ENCODE data around the gene MTARC2. TPM values are rescaled to one million over a fixed set of nuclear protein-coding genes. Genes with fewer than 3 reads are reported as not detected.
A peak's percentile ranks its signal among the peaks of the same experiment; 100 is the strongest.
"Not testable (repeated sequence)": the region's sequence is repeated elsewhere in the genome, so short reads cannot be mapped to it uniquely, and the experiment has no call there.

MTARC2 gene
- polyA plus RNA-seq, 2 of the 4 experiments (the other 2 are of a cell fraction): 13.5 to 18.4 TPM

DNA sequence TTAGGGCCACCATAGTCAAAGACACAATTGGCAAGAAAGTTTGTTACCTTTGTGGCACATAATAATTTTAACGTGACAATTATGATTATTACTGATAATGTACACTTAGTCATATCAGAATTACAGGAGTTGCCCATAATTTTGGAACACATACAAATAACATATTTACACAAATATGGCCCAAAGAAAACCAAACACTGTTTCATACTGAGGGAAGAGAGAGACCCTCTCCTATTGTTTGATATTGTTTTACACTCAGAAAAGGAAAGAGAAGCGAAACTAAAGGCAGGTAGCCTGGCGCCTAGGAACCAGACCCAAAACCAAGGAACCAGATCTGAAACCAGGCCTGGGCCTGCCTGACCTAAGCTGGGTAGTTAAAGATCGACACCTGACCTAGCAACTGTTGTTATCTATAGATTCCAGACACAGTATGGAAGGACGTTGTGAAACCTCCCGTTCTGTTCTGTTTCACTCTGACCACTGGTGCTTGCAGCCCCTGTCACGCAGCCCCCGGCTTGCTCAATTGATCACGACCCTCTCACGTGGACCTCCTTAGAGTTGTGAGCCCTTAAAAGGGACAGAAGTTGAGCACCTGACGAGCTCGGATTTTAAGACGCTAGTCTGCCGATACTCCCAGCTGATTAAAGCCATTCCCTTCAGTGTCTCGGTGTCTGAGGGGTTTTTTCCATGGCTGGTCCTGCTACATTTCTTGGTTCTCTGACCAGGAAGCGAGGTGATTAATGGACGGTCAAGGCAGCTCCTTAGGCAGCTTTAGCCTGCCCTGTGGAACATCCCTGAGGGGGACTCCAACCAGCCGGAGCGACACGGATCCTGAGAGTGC lies 30.1 kb upstream of the MTARC2 start:
- no peak for DNase-seq (ENCODE audit: low read depth in 1 of 2, low spot score in 1 of 2)
- Histone ChIP-seq H3K4me3 (no peak overlapping the region), H3K4me2 (no peak overlapping the region), H3K9me3 (no peaks in the 10 kb centered on the region), H3K4me1 (no peaks in the 10 kb centered on the region), H3K27ac (no peak overlapping the region)
- 68% methylated on average over 19 of the region's 20 CpGs for WGBS (ENCODE audit: missing lambda C conversion rate)
- TF ChIP-seq, protein P1, sequence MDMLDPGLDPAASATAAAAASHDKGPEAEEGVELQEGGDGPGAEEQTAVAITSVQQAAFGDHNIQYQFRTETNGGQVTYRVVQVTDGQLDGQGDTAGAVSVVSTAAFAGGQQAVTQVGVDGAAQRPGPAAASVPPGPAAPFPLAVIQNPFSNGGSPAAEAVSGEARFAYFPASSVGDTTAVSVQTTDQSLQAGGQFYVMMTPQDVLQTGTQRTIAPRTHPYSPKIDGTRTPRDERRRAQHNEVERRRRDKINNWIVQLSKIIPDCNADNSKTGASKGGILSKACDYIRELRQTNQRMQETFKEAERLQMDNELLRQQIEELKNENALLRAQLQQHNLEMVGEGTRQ (IDR thresholded peaks at IDR 0.05): no peak
- TF ChIP-seq JUNB (IDR thresholded peaks at IDR 0.05): no peak
- TF ChIP-seq HOXB5 (CRISPR knock-in tag; IDR thresholded peaks at IDR 0.05): no peak
- TF ChIP-seq EHF (CRISPR knock-in tag; IDR thresholded peaks at IDR 0.05): no peak
- TF ChIP-seq HOXA7 (CRISPR knock-in tag; IDR thresholded peaks at IDR 0.05): no peak
- ChIA-PET CTCF (interaction anchor here (0.7 kb wide), 1 partner anchor 33 kb away, joined by 3 read pairs; no protein-coding TSS in a partner anchor), POLR2A (no interaction called here)
- FAIRE-seq: no peak
- no peak for ATAC-seq

DNA sequence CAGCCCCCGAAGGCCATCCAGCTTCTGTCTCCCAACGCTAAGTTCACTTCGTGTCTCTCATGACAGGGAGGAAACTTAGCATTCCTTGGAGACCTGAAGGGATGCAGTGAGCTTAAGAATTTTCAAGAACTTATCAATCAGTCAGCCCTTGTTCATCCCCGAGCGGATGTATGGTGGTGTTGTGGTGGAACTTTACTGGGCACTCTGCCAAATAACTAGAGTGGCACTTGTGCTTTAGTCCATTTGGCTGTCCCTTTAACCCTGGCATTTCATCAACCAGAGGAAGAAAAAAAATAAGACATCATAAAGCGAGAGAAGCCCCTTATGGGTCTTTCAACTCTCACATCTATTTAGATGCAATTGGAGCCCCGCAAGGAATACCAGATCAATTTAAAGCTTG lies 26.9 kb upstream of the MTARC2 start:
- H3K4me2 ChIP-seq; H3K4me1 ChIP-seq; H3K4me3 ChIP-seq; FAIRE-seq; DNase-seq (ENCODE audit: low read depth in 1 of 2, low spot score in 1 of 2); ATAC-seq; POLR2A ChIA-PET; H3K9me3 ChIP-seq; H3K27ac ChIP-seq: not testable (repeated sequence)
- 96% methylated on average over 7 of the region's 7 CpGs for WGBS (ENCODE audit: missing lambda C conversion rate)
- CTCF ChIA-PET: interaction anchor here (0.7 to 3.9 kb wide), 6 partner anchors 12 to 55 kb away, joined by 3 to 25 read pairs (median 3); no protein-coding TSS in a partner anchor

DNA sequence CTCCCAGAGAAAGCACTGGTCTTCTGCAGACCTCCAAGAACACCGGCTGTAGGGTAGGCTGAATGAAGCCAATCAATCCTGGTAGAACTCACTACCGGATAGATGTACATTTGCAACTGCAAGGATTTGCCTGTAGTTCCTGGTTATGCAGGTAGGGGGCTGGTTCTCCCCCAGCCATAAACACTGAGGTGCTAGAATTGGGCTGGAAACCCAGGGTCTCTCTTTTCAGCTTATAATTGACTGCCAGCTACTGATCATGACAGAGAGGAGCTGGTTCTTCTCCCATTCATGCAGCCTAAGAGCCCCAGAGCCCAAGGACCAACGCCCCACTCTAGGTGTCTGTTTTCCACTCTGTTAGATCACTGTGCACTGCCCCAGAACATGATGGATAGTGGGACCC lies 21.5 kb upstream of the MTARC2 start:
- DNase-seq (ENCODE audit: low read depth in 1 of 2, low spot score in 1 of 2): no peak
- ChIA-PET CTCF (interaction anchor here (1.0 to 1.3 kb wide), 3 partner anchors 50 to 449 kb away, joined by 3 to 5 read pairs (median 5); no protein-coding TSS in a partner anchor), POLR2A (no interaction called here)
- TF ChIP-seq PHF8 (IDR thresholded peaks at IDR 0.05; ENCODE audit: borderline replicate concordance, low read depth) (no peak), MYC (IDR thresholded peaks at IDR 0.05; ENCODE audit: borderline replicate concordance, low read length) (no peak), FOXS1 (CRISPR knock-in tag; IDR thresholded peaks at IDR 0.05) (no peak), RARB (CRISPR knock-in tag; IDR thresholded peaks at IDR 0.05) (no peak), RNF2 (IDR thresholded peaks at IDR 0.05; ENCODE audit: borderline replicate concordance, low read depth) (no peak), KDM1A (IDR thresholded peaks at IDR 0.05; ENCODE audit: low read depth) (no peak), EHF (CRISPR knock-in tag; IDR thresholded peaks at IDR 0.05) (no peak), HOXA7 (CRISPR knock-in tag; IDR thresholded peaks at IDR 0.05) (no peak), ZSCAN20 (CRISPR knock-in tag; IDR thresholded peaks at IDR 0.05) (no peak), HOXB13 (CRISPR knock-in tag; IDR thresholded peaks at IDR 0.05; ENCODE audit: low read depth) (no peak), HEYL (CRISPR knock-in tag; IDR thresholded peaks at IDR 0.05) (no peak), POLR2A (IDR thresholded peaks at IDR 0.05; ENCODE audit: low read length) (no peak)
- TF ChIP-seq, protein P2, sequence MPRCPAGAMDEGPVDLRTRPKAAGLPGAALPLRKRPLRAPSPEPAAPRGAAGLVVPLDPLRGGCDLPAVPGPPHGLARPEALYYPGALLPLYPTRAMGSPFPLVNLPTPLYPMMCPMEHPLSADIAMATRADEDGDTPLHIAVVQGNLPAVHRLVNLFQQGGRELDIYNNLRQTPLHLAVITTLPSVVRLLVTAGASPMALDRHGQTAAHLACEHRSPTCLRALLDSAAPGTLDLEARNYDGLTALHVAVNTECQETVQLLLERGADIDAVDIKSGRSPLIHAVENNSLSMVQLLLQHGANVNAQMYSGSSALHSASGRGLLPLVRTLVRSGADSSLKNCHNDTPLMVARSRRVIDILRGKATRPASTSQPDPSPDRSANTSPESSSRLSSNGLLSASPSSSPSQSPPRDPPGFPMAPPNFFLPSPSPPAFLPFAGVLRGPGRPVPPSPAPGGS (IDR thresholded peaks at IDR 0.05): no peak
- TF ChIP-seq, protein P3, sequence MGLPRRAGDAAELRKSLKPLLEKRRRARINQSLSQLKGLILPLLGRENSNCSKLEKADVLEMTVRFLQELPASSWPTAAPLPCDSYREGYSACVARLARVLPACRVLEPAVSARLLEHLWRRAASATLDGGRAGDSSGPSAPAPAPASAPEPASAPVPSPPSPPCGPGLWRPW (IDR thresholded peaks at IDR 0.05): no peak
- Histone ChIP-seq H3K9me3 (no peaks in the 10 kb centered on the region), H3K4me1 (no peaks in the 10 kb centered on the region), H3K4me2 (no peak overlapping the region), H3K27ac (no peak overlapping the region), H3K4me3 (no peak overlapping the region)
- peak; percentile 59 to 73; a peak in 5 of 6 replicates for ATAC-seq
- WGBS (ENCODE audit: missing lambda C conversion rate): 23% methylated on average over 3 of the region's 3 CpGs
- FAIRE-seq: no peak

DNA sequence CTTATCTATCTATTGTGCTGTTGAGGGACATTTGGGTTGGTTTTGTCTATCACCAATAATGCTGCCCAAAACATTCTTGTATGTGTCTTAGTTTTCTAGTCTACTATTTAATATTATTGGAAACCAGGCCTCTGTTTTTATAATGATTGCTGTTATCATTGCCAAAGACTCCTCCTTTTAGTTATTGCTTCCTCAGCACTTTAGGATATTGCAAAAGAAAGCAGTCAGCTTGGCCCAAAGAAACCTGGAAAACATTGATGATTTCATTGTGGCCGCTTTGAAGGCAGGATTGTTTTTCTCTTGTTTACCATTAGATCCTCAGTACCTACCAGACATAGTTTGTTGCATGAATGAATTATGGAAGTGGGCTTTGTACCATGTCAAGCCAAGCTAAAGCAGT lies 20.6 kb upstream of the MTARC2 start:
- no peak for ATAC-seq
- Histone ChIP-seq H3K9me3 (no peaks in the 10 kb centered on the region), H3K27ac (no peak overlapping the region), H3K4me2 (no peak overlapping the region), H3K4me3 (no peak overlapping the region), H3K4me1 (no peaks in the 10 kb centered on the region)
- CTCF ChIA-PET: interaction anchor here (1.0 to 2.5 kb wide), 2 partner anchors 49 to 76 kb away, joined by 5 to 6 read pairs; no protein-coding TSS in a partner anchor
- DNase-seq (ENCODE audit: low read depth in 1 of 2, low spot score in 1 of 2): no peak
- POLR2A ChIA-PET: no interaction called here
- no peak for FAIRE-seq
- TF ChIP-seq SREBF2 (IDR thresholded peaks at IDR 0.05): no peak
- peak; percentile 89 for TF ChIP-seq MAFK (IDR thresholded peaks at IDR 0.05; ENCODE audit: partially characterized antibody)
- WGBS (ENCODE audit: missing lambda C conversion rate): 48% methylated on average over 1 of the region's 1 CpG
